PC-9 (cell line): Measurements from ENCODE around the gene FSTL1. TPM values are rescaled to one million over a fixed set of nuclear protein-coding genes. Genes with fewer than 3 reads are reported as not detected.

Experiments used
- BruUV-seq: library from RNA; stranded (reverse); fragments of 400-500 nt; replicated peaks from 2 replicates; lab custom pipeline; 2021; lab: Mats Ljungman, UMichigan
- CTCF ChIA-PET: fragments of 300-600 bp; sonication (Branson Sonifier 250); formaldehyde crosslinking; loops from one replicate; lab custom pipeline; 2022; ENCODE audit warnings: antibody characterized with exemption; lab: Charles Lee
- POLR2A ChIA-PET: fragments of 300-600 bp; sonication (Branson Sonifier 250); formaldehyde crosslinking; loops from one replicate; lab custom pipeline; 2022; ENCODE audit warnings: antibody characterized with exemption; ENCODE audit not compliant: unreplicated experiment; lab: Charles Lee
- DNase-seq, 2 experiments: peaks; one replicate each; pipeline versions ENCODE4 v3.0.0 to v3.0.0-alpha.2; 2015 to 2022; ENCODE audit warnings: mixed read lengths in 1 of 2
- H2AFZ ChIP-seq: fragments of 200-600 bp; sonication (generic); 2 replicates; pipeline ENCODE4 v1.8.1; 2017; ENCODE audit warnings: antibody characterized with exemption
- H3F3A ChIP-seq: fragments of 200-600 bp; sonication (generic); 2 replicates; pipeline ENCODE4 v1.8.1; 2017; ENCODE audit warnings: antibody characterized with exemption, mild to moderate bottlenecking, low read depth; ENCODE audit not compliant: insufficient read depth
- H3K27ac ChIP-seq: fragments of 200-600 bp; sonication (generic); 2 replicates; pipeline ENCODE4 v1.6.1; 2016; ENCODE audit warnings: mixed run types
- H3K27me3 ChIP-seq: fragments of 200-600 bp; sonication (generic); 2 replicates; pipeline ENCODE4 v1.6.1; 2016; ENCODE audit warnings: low read depth, mixed run types; ENCODE audit not compliant: insufficient read depth
- H3K36me3 ChIP-seq: fragments of 200-600 bp; sonication (generic); 2 replicates; pipeline ENCODE4 v1.6.1; 2016; ENCODE audit warnings: low read depth, mixed run types
- H3K4me1 ChIP-seq: fragments of 200-600 bp; sonication (generic); replicated peaks from 2 replicates; pipeline ENCODE4 v1.6.1; 2016; ENCODE audit warnings: mixed run types; ENCODE audit not compliant: insufficient read depth
- H3K4me2 ChIP-seq: fragments of 200-600 bp; sonication (generic); 2 replicates; pipeline ENCODE4 v1.6.1; 2017; ENCODE audit warnings: mixed run types
- H3K4me3 ChIP-seq: fragments of 200-600 bp; sonication (generic); 2 replicates; pipeline ENCODE4 v1.6.1; 2016; ENCODE audit warnings: mixed run types
- H3K79me2 ChIP-seq: fragments of 200-600 bp; sonication (generic); 2 replicates; pipeline ENCODE4 v1.6.1; 2017; ENCODE audit warnings: low read depth, mixed run types
- H3K9me2 ChIP-seq: fragments of 200-600 bp; sonication (generic); 2 replicates; pipeline ENCODE4 v1.8.1; 2017; ENCODE audit warnings: mild to moderate bottlenecking; ENCODE audit not compliant: insufficient read depth
- H3K9me3 ChIP-seq: fragments of 200-600 bp; sonication (generic); 2 replicates; pipeline ENCODE4 v1.8.1; 2016; ENCODE audit warnings: low read depth; ENCODE audit not compliant: insufficient read depth
- H4K20me1 ChIP-seq: fragments of 200-600 bp; sonication (generic); 2 replicates; pipeline ENCODE4 v1.8.1; 2017; ENCODE audit not compliant: insufficient read depth
- CTCF ChIP-seq: fragments of 200-600 bp; sonication (generic); conservative IDR thresholded peaks from 2 replicates; pipeline ENCODE4 v1.6.1; 2017; ENCODE audit warnings: mixed run types, antibody characterized with exemption, mild to moderate bottlenecking, moderate library complexity
- EZH2 ChIP-seq: fragments of 200-600 bp; sonication (generic); IDR thresholded peaks from 2 replicates; pipeline ENCODE4 v1.8.0; 2017; ENCODE audit warnings: antibody characterized with exemption, low read depth
- intact Hi-C: fragments of 100-400 bp; cut with micrococcal nuclease; formaldehyde crosslinking; loops from one replicate; pipeline ENCODE4 v1.10.0; 2022; ENCODE audit not compliant: unreplicated experiment
- total RNA-seq: library from RNA; stranded (reverse); gene quantifications from 2 replicates; pipeline ENCODE4 v1.2.3, GENCODE V29; 2021

Gene FSTL1
- total RNA-seq, 1 experiment from 2014 or later, result 225 TPM

- TF ChIP-seq EZH2, result no peak
- no peak for TF ChIP-seq CTCF
- BruUV-seq, result no TSS peak
- no peak overlapping the region for H3K4me3 ChIP-seq
- no peaks in the 10 kb centered on the region for H3K36me3 ChIP-seq
- H3K4me1 ChIP-seq, result peaks cover 17% of the 10 kb centered on the region
- no peaks in the 10 kb centered on the region for H3K9me2 ChIP-seq
- H4K20me1 ChIP-seq, result no peaks in the 10 kb centered on the region
- no peaks in the 10 kb centered on the region for H3K9me3 ChIP-seq
- CTCF ChIA-PET, result no interaction called here
- no peaks in the 10 kb centered on the region for H3K27me3 ChIP-seq
- no peak for DNase-seq
- H3K27ac ChIP-seq, result no peak overlapping the region
- intact Hi-C loops, result no loop called here
- H3K4me2 ChIP-seq, result no peak overlapping the region
- H2AFZ ChIP-seq, result no peak overlapping the region
- H3K79me2 ChIP-seq, result no peaks in the 10 kb centered on the region
- no peaks in the 10 kb centered on the region for H3F3A ChIP-seq
- POLR2A ChIA-PET, result interaction anchor here (0.6 kb wide), 2 partner anchors 24 to 51 kb away, joined by 4 read pairs; no protein-coding TSS in a partner anchor
These were observed 25.1 kb upstream of the FSTL1 start for GRCh38 chr3:120475722-120476377.

- H3F3A ChIP-seq, result peaks cover 4% of the 10 kb centered on the region
These were observed 23.3 kb upstream of the FSTL1 start for GRCh38 chr3:120473896-120474675.

More at GRCh38 chr3:120473896-120474675, 23.3 kb upstream of the FSTL1 start:
- no peaks in the 10 kb centered on the region for H3K9me2 ChIP-seq
- no peak overlapping the region for H2AFZ ChIP-seq
- no TSS peak for BruUV-seq
- no peaks in the 10 kb centered on the region for H3K27me3 ChIP-seq
- H3K36me3 ChIP-seq, result no peaks in the 10 kb centered on the region
- no peaks in the 10 kb centered on the region for H3K79me2 ChIP-seq
- peaks cover 35% of the 10 kb centered on the region for H3K4me1 ChIP-seq
- intact Hi-C loops, result no loop called here
- POLR2A ChIA-PET, result interaction anchor here (0.7 kb wide), 2 partner anchors 110 to 125 kb away, joined by 4 to 7 read pairs; partner anchors contain the start of gene LRRC58
- H3K9me3 ChIP-seq, result no peaks in the 10 kb centered on the region
- H3K27ac ChIP-seq, result no peak overlapping the region
- no peak overlapping the region for H3K4me3 ChIP-seq
- H4K20me1 ChIP-seq, result no peaks in the 10 kb centered on the region
- no peak overlapping the region for H3K4me2 ChIP-seq
- CTCF ChIA-PET, result interaction anchor here (0.6 kb wide), 1 partner anchor 124 kb away, joined by 5 read pairs; no protein-coding TSS in a partner anchor
- no peak for TF ChIP-seq CTCF
- TF ChIP-seq EZH2, result no peak
- no peak for DNase-seq
